ENCODE results near the gene SLC2A10.

Gene SLC2A10

GRCh38 chr20:46721476-46721875 lies 12.0 kb downstream of the SLC2A10 start:
- H3K27me3 ChIP-seq (ENCODE audit: insufficient read depth, poor library complexity, severe bottlenecking) = no peaks in the 10 kb centered on the region
- no peak overlapping the region for H3K27ac ChIP-seq (replicated peaks)
- TF ChIP-seq POLR2AphosphoS5 (IDR thresholded peaks at IDR 0.05; ENCODE audit: low read depth) (no peak), REST (IDR thresholded peaks at IDR 0.05; ENCODE audit: insufficient replicate concordance, low read depth) (no peak), SPI1 (IDR thresholded peaks at IDR 0.05; ENCODE audit: borderline replicate concordance, low read depth) (no peak), GABPA (IDR thresholded peaks at IDR 0.05; ENCODE audit: low read depth) (no peak), CTCF (IDR thresholded peaks at IDR 0.05; ENCODE audit: insufficient read depth, low read length) (no peak)
- DNase-seq (ENCODE audit: low read depth in 1 of 2, low spot score in 1 of 2) = no peak
- no peak overlapping the region for H3K4me3 ChIP-seq (replicated peaks; ENCODE audit: insufficient read depth, low read length)

- Histone ChIP-seq H3K27ac (replicated peaks) (no peak overlapping the region), H3K27me3 (ENCODE audit: insufficient read depth, poor library complexity, severe bottlenecking) (no peaks in the 10 kb centered on the region), H3K4me3 (replicated peaks; ENCODE audit: insufficient read depth, low read length) (no peak overlapping the region)
- no peak for DNase-seq (ENCODE audit: low read depth in 1 of 2, low spot score in 1 of 2)
- TF ChIP-seq REST (IDR thresholded peaks at IDR 0.05; ENCODE audit: insufficient replicate concordance, low read depth) (no peak), POLR2AphosphoS5 (IDR thresholded peaks at IDR 0.05; ENCODE audit: low read depth) (no peak), GABPA (IDR thresholded peaks at IDR 0.05; ENCODE audit: low read depth) (no peak), SPI1 (IDR thresholded peaks at IDR 0.05; ENCODE audit: borderline replicate concordance, low read depth) (no peak), CTCF (IDR thresholded peaks at IDR 0.05; ENCODE audit: insufficient read depth, low read length) (no peak)
These were observed 13.0 kb downstream of the SLC2A10 start for GRCh38 chr20:46722450-46722849.

GRCh38 chr20:46723039-46723438 lies 13.6 kb downstream of the SLC2A10 start:
- Histone ChIP-seq H3K27me3 (ENCODE audit: insufficient read depth, poor library complexity, severe bottlenecking) (no peaks in the 10 kb centered on the region), H3K4me3 (replicated peaks; ENCODE audit: insufficient read depth, low read length) (no peak overlapping the region), H3K27ac (replicated peaks) (no peak overlapping the region)
- no peak for TF ChIP-seq CTCF (IDR thresholded peaks at IDR 0.05; ENCODE audit: insufficient read depth, low read length)
- no peak for TF ChIP-seq POLR2AphosphoS5 (IDR thresholded peaks at IDR 0.05; ENCODE audit: low read depth)
- TF ChIP-seq GABPA (IDR thresholded peaks at IDR 0.05; ENCODE audit: low read depth) = no peak
- TF ChIP-seq REST (IDR thresholded peaks at IDR 0.05; ENCODE audit: insufficient replicate concordance, low read depth) = no peak
- TF ChIP-seq SPI1 (IDR thresholded peaks at IDR 0.05; ENCODE audit: borderline replicate concordance, low read depth) = no peak
- no peak for DNase-seq (ENCODE audit: low read depth in 1 of 2, low spot score in 1 of 2)
